HEK293T (cell line): ENCODE data around the gene DDHD1.

Experiments
- CTCF ChIA-PET: fragments of 350-600 bp; formaldehyde crosslinking; extraction: SDS; loops from one replicate; lab custom pipeline; 2021; ENCODE audit warnings: antibody characterized with exemption, inconsistent platforms; lab: Yijun Ruan, JAX
- POLR2A ChIA-PET: fragments of 350-600 bp; formaldehyde crosslinking; extraction: SDS; loops from one replicate; lab custom pipeline; 2020; ENCODE audit warnings: antibody characterized with exemption, inconsistent platforms; lab: Yijun Ruan, JAX
- DNase-seq: peaks from one replicate; pipeline ENCODE4 v3.0.0; 2012; ENCODE audit warnings: mixed read lengths; ENCODE audit errors: extremely low spot score
- ARNT ChIP-seq: fragments of 450-650 bp; IDR thresholded peaks from 2 replicates; pipeline ENCODE4 v1.6.1; 2017; ENCODE audit warnings: mild to moderate bottlenecking
- BHLHE40 ChIP-seq: fragments of 450-650 bp; IDR thresholded peaks from 2 replicates; pipeline ENCODE4 v1.6.1; 2016; ENCODE audit warnings: mild to moderate bottlenecking, moderate library complexity, borderline replicate concordance
- CTBP1 ChIP-seq: fragments of 450-650 bp; IDR thresholded peaks from 2 replicates; pipeline ENCODE4 v1.6.1; 2016; ENCODE audit warnings: borderline replicate concordance
- ELF4 ChIP-seq: fragments of 450-650 bp; IDR thresholded peaks from 2 replicates; pipeline ENCODE4 v1.6.1; 2017; ENCODE audit warnings: antibody characterized with exemption
- FOXA1 ChIP-seq: fragments of 450-650 bp; IDR thresholded peaks from 2 replicates; pipeline ENCODE4 v1.6.1; 2016; ENCODE audit warnings: mild to moderate bottlenecking
- FOXK2 ChIP-seq: fragments of 450-650 bp; IDR thresholded peaks from 2 replicates; pipeline ENCODE4 v1.6.1; 2016; ENCODE audit warnings: mild to moderate bottlenecking
- FOXM1 ChIP-seq: fragments of 450-650 bp; IDR thresholded peaks from 2 replicates; pipeline ENCODE4 v1.6.1; 2017; ENCODE audit warnings: mild to moderate bottlenecking, borderline replicate concordance
- HDGF ChIP-seq: fragments of 450-650 bp; IDR thresholded peaks from 2 replicates; pipeline ENCODE4 v1.6.1; 2017; ENCODE audit warnings: antibody characterized with exemption, borderline replicate concordance
- L3MBTL2 ChIP-seq: fragments of 450-650 bp; conservative IDR thresholded peaks from 2 replicates; pipeline ENCODE4 v1.6.1; 2016; ENCODE audit warnings: mild to moderate bottlenecking
- LEF1 ChIP-seq: fragments of 450-650 bp; IDR thresholded peaks from 2 replicates; pipeline ENCODE4 v1.6.1; 2017; ENCODE audit warnings: mild to moderate bottlenecking, borderline replicate concordance
- NFRKB ChIP-seq: fragments of 450-650 bp; IDR thresholded peaks from 2 replicates; pipeline ENCODE4 v1.6.1; 2016; ENCODE audit warnings: mild to moderate bottlenecking, moderate library complexity
- SP1 ChIP-seq: fragments of 450-650 bp; IDR thresholded peaks from 2 replicates; pipeline ENCODE4 v1.6.1; 2017
- SUZ12 ChIP-seq: fragments of 450-650 bp; IDR thresholded peaks from 2 replicates; pipeline ENCODE4 v1.6.1; 2016; ENCODE audit warnings: mild to moderate bottlenecking
- TARDBP ChIP-seq: fragments of 450-650 bp; IDR thresholded peaks from 2 replicates; pipeline ENCODE4 v1.6.1; 2016
- ZNF384 ChIP-seq: fragments of 450-650 bp; IDR thresholded peaks from 2 replicates; pipeline ENCODE4 v1.6.1; 2016
- TF ChIP-seq, protein P1 (sequence below): fragments of 450-650 bp; IDR thresholded peaks from 2 replicates; pipeline ENCODE4 v1.6.1; 2016

DDHD1 gene

DNA sequence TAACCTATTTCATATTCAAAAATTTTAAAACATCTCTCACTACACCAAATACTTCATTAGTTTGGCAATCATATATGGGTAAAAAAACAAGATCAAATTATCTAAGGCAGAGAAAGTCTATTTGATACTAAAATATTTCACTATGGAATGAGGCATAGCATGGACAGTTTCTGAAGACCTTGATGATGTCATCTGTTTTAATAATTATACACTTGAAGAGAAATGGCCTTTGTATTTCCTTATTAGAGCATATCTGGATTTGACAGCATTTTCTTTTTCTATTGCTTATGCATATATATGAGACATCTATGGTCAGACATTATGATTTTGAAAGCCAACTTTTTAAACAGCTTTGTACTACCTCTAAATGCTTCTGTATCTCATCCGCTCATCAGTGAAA, 88.6 kb downstream of the DDHD1 start:
- TF ChIP-seq ELF4, result no peak
- TF ChIP-seq LEF1, result no peak
- no peak for TF ChIP-seq L3MBTL2
- no peak for TF ChIP-seq FOXA1
- TF ChIP-seq TARDBP, result no peak
- TF ChIP-seq ZNF384, result no peak
- no peak for TF ChIP-seq FOXM1
- TF ChIP-seq HDGF, result no peak
- no peak for TF ChIP-seq FOXK2
- no peak for TF ChIP-seq ARNT
- TF ChIP-seq, protein P1, sequence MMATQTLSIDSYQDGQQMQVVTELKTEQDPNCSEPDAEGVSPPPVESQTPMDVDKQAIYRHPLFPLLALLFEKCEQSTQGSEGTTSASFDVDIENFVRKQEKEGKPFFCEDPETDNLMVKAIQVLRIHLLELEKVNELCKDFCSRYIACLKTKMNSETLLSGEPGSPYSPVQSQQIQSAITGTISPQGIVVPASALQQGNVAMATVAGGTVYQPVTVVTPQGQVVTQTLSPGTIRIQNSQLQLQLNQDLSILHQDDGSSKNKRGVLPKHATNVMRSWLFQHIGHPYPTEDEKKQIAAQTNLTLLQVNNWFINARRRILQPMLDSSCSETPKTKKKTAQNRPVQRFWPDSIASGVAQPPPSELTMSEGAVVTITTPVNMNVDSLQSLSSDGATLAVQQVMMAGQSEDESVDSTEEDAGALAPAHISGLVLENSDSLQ, result no peak
- TF ChIP-seq NFRKB, result no peak
- TF ChIP-seq SP1, result no peak
- no peak for TF ChIP-seq BHLHE40
- no peak for TF ChIP-seq CTBP1
- no peak for TF ChIP-seq SUZ12
- no peak for DNase-seq
- ChIA-PET CTCF (interaction anchor here (0.5 kb wide), 1 partner anchor 352 kb away, joined by 3 read pairs; no protein-coding TSS in a partner anchor), POLR2A (no interaction called here)

DNA sequence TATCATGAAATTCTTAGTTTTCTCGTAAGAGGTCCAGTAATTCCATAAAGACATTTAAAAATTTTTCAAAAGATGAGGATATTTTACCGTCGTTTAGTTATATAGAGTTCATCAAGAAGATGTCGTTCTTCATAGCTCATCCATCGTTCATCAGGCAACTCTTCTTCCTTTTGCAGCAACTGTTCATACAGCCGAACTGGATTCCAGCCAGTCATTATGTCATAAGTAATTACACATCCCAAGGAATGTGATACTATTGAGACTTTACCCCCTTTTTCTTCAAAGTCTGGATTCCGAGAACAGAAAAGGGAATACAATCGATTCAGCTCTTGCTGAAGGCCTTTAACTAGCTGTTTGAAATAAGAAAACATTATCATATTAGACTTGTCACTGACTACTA, 90.3 kb downstream of the DDHD1 start:
- ChIA-PET POLR2A (no interaction called here), CTCF (no interaction called here)
- TF ChIP-seq SUZ12, result no peak
- TF ChIP-seq L3MBTL2, result no peak
- TF ChIP-seq FOXK2, result no peak
- no peak for TF ChIP-seq HDGF
- no peak for TF ChIP-seq CTBP1
- no peak for TF ChIP-seq FOXA1
- no peak for TF ChIP-seq SP1
- no peak for TF ChIP-seq BHLHE40
- TF ChIP-seq ZNF384, result no peak
- no peak for TF ChIP-seq NFRKB
- no peak for TF ChIP-seq ELF4
- TF ChIP-seq LEF1, result no peak
- TF ChIP-seq TARDBP, result no peak
- no peak for TF ChIP-seq FOXM1
- TF ChIP-seq, protein P1, result no peak
- TF ChIP-seq ARNT, result no peak
- no peak for DNase-seq

DNA sequence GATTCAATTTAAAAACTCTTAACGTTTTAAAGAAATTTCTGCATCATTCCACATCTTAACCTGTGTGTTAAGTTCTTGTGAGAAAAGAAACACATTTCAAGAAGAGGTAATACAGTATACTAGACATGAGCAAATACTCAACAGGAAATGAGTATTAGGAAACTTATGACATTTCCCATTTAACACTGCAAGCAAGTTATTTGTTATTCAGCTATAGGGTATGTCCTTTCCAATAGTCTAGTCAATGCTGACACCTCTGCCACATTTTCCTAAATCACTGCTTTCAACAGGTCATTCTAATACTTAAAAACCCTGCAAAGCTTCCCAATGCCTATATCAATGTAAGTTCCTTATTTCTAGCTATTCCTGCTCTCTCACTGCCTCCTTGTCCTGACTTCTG, 93.1 kb downstream of the DDHD1 start:
- TF ChIP-seq LEF1, result no peak
- no peak for TF ChIP-seq ELF4
- no peak for TF ChIP-seq FOXK2
- no peak for TF ChIP-seq L3MBTL2
- TF ChIP-seq NFRKB, result no peak
- no peak for TF ChIP-seq CTBP1
- TF ChIP-seq SUZ12, result no peak
- TF ChIP-seq ARNT, result no peak
- no peak for TF ChIP-seq FOXM1
- TF ChIP-seq, protein P1, result no peak
- TF ChIP-seq HDGF, result no peak
- TF ChIP-seq BHLHE40, result no peak
- TF ChIP-seq FOXA1, result no peak
- no peak for TF ChIP-seq TARDBP
- no peak for TF ChIP-seq ZNF384
- CTCF ChIA-PET, result no interaction called here
- DNase-seq, result no peak
- POLR2A ChIA-PET, result no interaction called here

DNA sequence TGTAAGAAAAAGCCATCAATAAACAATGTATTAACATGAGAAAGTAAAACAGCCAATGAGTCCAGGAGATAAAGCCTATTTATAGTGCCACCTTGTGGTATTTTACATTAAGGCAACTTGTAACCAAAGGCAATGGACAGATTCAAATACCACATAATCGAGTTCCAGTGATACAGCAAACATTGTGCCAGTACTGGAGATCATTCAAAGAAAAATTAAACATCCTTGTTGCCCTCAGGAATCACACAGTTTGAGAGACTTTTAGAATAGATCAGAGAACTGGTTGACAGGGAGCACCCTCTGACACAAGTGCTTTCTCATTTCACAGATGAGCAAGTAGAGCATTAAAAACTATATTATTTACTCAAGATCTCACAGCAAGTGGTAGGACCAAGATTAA, 98.1 kb downstream of the DDHD1 start:
- ChIA-PET POLR2A (no interaction called here), CTCF (interaction anchor here (1.0 to 1.5 kb wide), 2 partner anchors 9 to 12 kb away, joined by 4 to 5 read pairs; no protein-coding TSS in a partner anchor)
- peak; percentile 40 for DNase-seq
- TF ChIP-seq SP1 (no peak), L3MBTL2 (no peak), HDGF (no peak), ELF4 (no peak), SUZ12 (no peak), FOXK2 (no peak), FOXM1 (no peak), CTBP1 (no peak), BHLHE40 (no peak), FOXA1 (no peak), LEF1 (no peak), TARDBP (no peak), ARNT (no peak), NFRKB (no peak), ZNF384 (no peak)

DNA sequence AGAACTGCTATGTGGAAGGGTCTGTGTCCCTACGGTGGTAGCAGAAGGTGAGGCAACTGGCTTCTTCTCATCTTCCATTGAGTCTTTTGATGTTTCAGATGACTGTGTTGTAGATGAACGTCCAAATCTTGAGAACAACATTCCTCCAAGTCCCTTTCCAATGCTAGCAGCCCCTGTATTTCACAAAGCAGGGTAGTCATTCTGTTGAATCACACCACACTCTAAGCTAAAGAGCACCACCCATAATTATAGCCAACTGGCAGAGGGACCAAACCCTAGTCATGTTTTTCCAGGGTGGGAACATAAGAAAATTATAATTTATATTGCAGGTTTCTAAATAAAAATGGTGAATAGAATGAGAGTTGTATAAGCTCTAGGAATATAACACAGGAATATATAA, 98.7 kb downstream of the DDHD1 start:
- TF ChIP-seq BHLHE40 (no peak), SUZ12 (no peak), FOXA1 (no peak), ARNT (no peak), SP1 (no peak), LEF1 (no peak), TARDBP (no peak), FOXM1 (no peak), CTBP1 (no peak), L3MBTL2 (no peak), NFRKB (no peak)
- TF ChIP-seq, protein P1, result no peak
- ChIA-PET CTCF (interaction anchor here (0.5 to 1.5 kb wide), 3 partner anchors 9 to 1190 kb away, joined by 3 to 5 read pairs (median 4); no protein-coding TSS in a partner anchor), POLR2A (no interaction called here)
- no peak for DNase-seq
